ENCODE measurements around the gene TTC17.
"Not testable (repeated sequence)": the region's sequence is repeated elsewhere in the genome, so short reads cannot be mapped to it uniquely, and the experiment has no call there.

TTC17 gene

DNA sequence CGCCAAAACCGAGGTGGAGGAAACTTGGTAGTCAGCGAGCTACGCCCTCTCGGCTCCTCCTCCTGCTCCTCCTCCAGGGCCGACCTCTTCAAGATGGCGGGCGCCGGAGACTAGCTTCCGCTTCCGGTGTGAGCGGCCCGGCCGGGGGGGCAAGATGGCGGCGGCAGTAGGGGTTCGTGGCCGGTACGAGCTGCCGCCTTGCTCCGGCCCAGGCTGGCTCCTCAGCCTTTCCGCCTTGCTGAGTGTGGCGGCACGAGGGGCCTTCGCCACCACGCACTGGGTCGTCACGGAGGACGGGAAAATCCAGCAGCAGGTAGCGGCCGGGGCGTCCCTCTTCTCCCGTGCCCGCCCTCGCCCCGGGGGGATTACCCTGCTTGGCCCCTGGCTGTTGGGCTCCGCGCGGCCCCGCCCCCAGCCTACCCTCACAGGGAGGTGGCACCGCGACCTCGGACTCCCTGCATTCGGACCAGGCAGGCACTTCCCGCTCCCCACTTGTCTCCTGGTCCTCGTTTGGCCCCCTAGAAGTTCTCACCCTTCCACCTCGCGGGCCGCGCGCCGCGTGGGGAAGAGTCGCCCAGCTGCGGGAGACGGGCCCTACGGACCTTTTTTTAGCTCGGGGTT, at the start of gene TTC17:
TSS of gene TTC17 (plus strand) at position 120 of the 621 bp plus-strand sequence. CDS start at position 155, 35 bp downstream.
- peak; percentile 92 to 93 for DNase-seq

DNA sequence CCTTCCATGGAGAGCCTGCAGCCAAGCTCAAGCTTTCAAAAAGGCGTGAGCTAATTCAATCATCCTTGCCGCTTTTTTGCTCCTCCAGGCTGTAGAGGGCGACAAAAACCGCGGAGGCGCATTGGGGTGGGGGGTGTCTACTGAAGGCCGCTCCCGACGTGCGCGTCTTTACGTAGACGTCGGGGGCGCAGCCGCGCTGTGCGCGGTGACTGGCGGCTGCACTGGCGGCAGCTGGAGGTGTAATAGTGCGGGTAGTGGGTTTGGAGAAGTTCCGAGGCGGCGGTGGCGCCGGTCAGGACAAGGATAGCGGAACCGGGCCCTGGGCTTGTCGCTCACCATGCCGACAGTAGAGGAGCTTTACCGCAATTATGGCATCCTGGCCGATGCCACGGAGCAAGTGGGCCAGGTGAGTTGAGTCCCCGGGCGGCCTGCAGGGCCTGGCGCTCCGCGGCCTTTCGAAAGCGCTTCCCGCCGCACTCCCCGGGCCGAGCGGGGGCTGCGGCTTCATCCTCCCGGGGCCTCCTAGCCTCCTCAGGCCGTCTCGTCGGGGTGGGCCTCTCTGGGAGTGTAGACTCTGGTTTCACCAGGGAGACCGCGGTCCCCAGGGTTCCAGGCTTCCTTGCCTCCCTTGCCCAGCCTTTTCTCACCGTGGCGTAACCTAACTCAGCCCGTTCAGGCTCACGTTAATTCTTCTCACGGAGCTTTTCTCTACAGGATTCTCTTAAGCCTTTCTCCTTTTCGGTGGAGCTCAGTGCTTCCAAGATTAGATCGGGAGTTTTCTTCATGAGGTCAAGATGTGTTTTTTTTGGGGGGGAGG, 46.7 kb upstream of the TTC17 start, which contains the start of gene API5:
TSS of gene API5 (plus strand) at position 206 of the 817 bp plus-strand sequence. CDS start at position 338, 132 bp downstream.
- DNase-seq = peak; percentile 95 to 96

DNA sequence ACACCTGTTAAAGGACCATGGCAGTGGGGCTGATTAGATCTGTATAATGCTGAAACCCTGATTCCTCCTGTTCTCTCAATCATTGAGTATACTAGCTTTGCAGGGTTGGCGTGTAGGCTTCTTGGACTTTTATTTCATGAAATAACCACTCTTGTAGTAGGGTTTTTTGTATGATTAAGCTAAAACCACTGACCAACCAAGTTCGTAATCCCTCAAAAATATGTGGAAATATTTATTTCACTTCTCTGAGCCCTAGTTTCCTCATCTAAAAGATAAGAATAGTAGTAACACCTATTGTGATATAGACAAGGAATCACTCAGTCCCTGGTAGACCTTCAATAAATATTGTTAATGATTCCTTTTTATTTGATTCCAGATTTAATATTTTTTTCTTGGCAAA, 42.8 kb upstream of the TTC17 start:
- DNase-seq = peak; percentile 25

- DNase-seq = no peak
Measured at GRCh38 chr11:43316451-43316850, 42.3 kb upstream of the TTC17 start.

GRCh38 chr11:43327987-43328386, 30.7 kb upstream of the TTC17 start:
- no peak for DNase-seq

DNA sequence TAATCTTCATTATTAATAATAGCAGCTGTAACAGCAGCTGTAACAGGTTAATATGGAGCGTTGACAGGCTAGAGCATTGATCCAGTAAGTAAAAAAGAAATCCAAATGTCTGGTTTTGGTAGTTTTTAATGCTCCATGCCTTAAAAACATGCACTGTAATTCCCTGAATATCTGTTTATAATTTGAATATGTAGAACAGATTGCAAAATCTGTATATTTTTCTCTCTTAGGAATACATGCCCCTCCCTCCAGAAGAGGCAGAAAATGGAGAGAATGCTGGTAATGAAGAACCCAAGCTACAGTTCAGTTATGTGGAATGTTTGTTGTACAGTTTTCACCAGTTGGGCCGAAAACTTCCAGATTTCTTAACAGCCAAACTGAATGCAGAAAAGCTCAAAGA, 30.2 kb upstream of the TTC17 start:
- DNase-seq = no peak

DNA sequence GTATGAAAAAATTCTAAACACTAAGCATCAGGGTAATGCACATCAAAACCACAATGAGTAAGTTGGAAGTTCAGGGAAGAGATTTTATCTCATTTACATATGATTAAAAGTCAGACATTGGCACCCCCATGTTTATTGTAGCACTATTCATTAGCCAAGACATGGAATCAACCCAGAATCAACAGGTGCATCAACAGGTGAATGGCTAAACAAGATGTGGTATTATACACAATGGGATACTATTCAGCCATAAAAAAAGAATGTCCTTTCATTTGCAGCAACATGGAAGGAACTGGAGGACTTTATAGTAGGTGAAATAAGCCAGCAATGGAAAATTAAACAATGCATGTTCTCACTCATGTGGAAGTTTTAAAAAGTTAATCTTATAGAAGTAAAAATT, 17.6 kb upstream of the TTC17 start:
- no peak for DNase-seq

DNA sequence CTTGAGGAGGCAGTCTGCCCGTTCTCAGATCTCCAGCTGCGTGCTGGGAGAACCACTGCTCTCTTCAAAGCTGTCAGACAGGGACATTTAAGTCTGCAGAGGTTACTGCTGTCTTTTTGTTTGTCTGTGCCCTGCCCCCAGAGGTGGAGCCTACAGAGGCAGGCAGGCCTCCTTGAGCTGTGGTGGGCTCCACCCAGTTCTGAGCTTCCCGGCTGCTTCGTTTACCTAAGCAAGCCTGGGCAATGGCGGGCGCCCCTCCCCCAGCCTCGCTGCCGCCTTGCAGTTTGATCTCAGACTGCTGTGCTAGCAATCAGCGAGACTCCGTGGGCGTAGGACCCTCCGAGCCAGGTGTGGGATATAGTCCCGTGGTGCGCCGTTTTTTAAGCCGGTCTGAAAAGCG, 7.3 kb upstream of the TTC17 start:
- DNase-seq = not testable (repeated sequence)

DNA sequence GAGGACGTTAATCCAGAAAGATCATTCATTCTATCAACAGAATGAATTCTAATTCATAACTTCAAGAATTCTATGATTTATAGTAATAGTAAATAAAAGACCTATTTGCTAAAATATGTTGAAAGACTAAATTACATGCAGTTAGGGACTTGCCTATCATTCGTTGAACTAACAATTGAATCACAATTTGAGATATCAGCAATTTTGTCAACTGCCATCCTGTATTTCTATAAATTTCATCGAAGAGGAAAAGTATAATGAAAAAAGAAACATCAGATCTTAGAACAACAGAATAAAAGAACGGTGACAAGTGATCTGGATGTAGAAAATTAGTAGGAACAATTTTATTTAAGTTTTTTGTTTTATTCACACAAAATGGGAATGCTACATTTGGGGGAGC, 4.4 kb upstream of the TTC17 start:
- no peak for DNase-seq

DNA sequence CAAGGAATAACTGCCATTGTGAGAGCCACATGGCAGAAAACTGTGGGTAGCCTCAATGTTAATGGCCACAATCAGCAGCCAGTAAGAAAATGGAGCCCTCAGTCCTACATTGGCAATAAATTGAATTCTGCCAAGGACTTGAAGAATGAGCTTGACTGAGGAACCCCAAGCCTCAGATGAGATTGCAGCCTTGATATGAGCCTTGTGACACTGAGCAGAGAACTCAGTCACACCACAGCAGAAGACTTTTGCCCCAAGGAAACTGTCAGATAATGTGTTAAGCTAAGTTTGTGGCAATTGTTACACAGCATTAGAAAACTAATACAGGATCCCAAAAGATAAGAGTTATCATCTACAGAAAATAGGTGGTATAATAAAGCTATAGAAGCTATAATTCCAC, 2.4 kb upstream of the TTC17 start:
- DNase-seq = no peak

- DNase-seq = peak in 1 of 2 donors; percentile 20
Measured at GRCh38 chr11:43358279-43358800, 380 bp upstream of the TTC17 start.

GRCh38 chr11:43359422-43359818, 700 bp downstream of the TTC17 start:
- no peak for DNase-seq

GRCh38 chr11:43360361-43361032, 1.8 kb downstream of the TTC17 start:
- peak; percentile 51 to 71 for DNase-seq

- DNase-seq = no peak
Measured at GRCh38 chr11:43366677-43367076, 8.0 kb downstream of the TTC17 start.

DNA sequence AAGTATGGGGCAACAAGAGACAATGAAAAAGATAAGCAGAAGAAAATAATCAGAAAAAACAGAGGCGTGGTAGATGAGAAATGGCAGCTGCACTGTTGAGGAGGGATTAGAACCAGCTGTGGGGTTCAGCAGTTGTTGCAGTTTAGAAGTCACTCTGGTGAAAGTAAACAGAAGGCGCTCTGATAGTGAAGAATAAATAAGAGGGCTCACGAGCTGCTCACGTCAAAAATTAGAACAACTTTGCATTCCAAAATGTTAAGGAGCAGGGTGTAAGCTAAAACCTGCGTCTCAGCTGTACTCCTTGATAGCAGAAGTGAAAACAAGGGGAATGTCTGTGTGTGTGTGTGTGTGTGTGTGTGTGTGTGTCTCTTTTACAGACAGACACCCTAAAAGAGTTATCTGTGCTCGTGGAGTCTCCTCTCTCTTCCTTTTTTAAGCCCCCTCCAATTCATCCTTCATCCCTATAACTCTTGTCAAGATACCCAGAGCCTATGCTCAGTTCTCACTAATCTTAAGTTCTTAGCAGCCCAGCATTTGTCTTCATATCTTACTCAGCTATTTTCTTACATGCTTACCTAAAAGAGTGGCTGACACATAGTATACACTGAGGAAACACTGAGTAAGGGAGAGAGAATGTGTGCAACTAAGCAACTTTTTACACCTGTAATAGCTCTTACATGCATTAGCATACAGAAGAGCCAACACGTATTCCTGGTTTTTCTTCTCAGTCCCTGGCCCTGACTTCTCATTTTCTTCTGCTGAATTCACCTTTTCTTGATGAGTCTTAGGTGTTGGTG, 8.9 kb downstream of the TTC17 start:
- DNase-seq = no peak

GRCh38 chr11:43376065-43376464, 17.3 kb downstream of the TTC17 start:
- DNase-seq = no peak

- peak; percentile 31 to 41 for DNase-seq
Measured at GRCh38 chr11:43376594-43376993, 17.9 kb downstream of the TTC17 start.

- no peak for DNase-seq
Measured at GRCh38 chr11:43377389-43377788, 18.7 kb downstream of the TTC17 start.

GRCh38 chr11:43378897-43379296, 20.2 kb downstream of the TTC17 start:
- no peak for DNase-seq

GRCh38 chr11:43381802-43382201, 23.1 kb downstream of the TTC17 start:
- DNase-seq = no peak

DNA sequence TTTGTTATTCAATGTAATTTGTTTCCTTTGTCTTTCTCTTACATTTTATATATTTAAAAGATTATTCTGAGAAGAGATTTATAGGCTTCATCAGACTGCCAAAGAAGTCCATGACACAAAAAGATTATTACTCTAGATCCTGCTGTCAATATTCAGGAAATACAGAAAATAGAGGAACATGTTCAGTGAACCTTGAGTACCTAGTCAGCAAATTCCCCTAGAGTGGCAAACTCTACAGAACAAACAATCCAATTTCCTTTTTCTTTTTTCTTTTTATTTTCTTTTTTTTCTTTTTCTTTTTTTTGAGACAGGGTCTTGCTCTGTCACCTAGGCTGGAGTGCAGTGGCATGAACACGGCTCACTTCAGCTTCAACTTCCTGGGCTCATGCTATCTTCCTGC, 23.9 kb downstream of the TTC17 start:
- DNase-seq = no peak

GRCh38 chr11:43384393-43384792, 25.7 kb downstream of the TTC17 start:
- no peak for DNase-seq

- no peak for DNase-seq
Measured at GRCh38 chr11:43392713-43393112, 34.0 kb downstream of the TTC17 start.

All from inflammatory macrophage treated with lipopolysaccharide for 1 hour (primary cell).